BLaER1 treated with 17β-estradiol and CSF1 and Interleukin-3, amounts not matched to agents 10 nM and 100 nM (cell line): ENCODE results near the gene EPHA5.
A peak's percentile ranks its signal among the peaks of the same experiment; 100 is the strongest.

Source experiments
- H3K27ac ChIP-seq, 11 experiments: shearing (Covaris generic); formaldehyde crosslinking; 2 replicates each; pipeline ENCODE4 v1.8.1; 2022
- H3K27me3 ChIP-seq, 11 experiments: shearing (Covaris generic); formaldehyde crosslinking; 2 replicates each; pipeline ENCODE4 v1.8.1; 2022
- H3K36me3 ChIP-seq, 11 experiments: shearing (Covaris generic); formaldehyde crosslinking; 2 replicates each; pipeline ENCODE4 v1.8.1; 2022
- H3K4me1 ChIP-seq, 10 experiments: shearing (Covaris generic); formaldehyde crosslinking; 2 replicates each; pipeline ENCODE4 v1.8.1; 2022
- H3K4me2 ChIP-seq, 11 experiments: shearing (Covaris generic); formaldehyde crosslinking; 2 replicates each; pipeline ENCODE4 v1.8.1; 2022
- H3K4me3 ChIP-seq, 10 experiments: shearing (Covaris generic); formaldehyde crosslinking; 2 replicates each; pipeline ENCODE4 v1.8.1; 2022
- H3K9ac ChIP-seq, 11 experiments: shearing (Covaris generic); formaldehyde crosslinking; 2 replicates each; pipeline ENCODE4 v1.8.1; 2022
- H3K9me3 ChIP-seq, 11 experiments: shearing (Covaris generic); formaldehyde crosslinking; replicated peaks in 1 of 11; 2 replicates each; pipeline ENCODE4 v1.8.1; 2022
- H4K20me1 ChIP-seq, 11 experiments: shearing (Covaris generic); formaldehyde crosslinking; 2 replicates each; pipeline ENCODE4 v1.8.1; 2022
- Cebpa-rat ChIP-seq, 11 experiments: shearing (Covaris generic); IDR thresholded peaks; 2 replicates each; pipeline ENCODE4 v1.8.1; 2022

EPHA5 gene

GRCh38 chr4:65670331-65671031 is at the start of gene EPHA5:
Gene EPHA5 (minus strand): TSS chr4:65670489. CDS start chr4:65669742, 747 bp downstream.
- H3K4me1 ChIP-seq, result no peaks in the 10 kb centered on the region
- H3K9ac ChIP-seq, result no peak within 1 kb of the TSS
- H3K4me2 ChIP-seq, result no peak within 1 kb of the TSS
- no peak within 1 kb of the TSS for H3K4me3 ChIP-seq
- TF ChIP-seq Cebpa-rat (IDR thresholded peaks at IDR 0.05), result no peak
- no peaks in the 10 kb centered on the region for H4K20me1 ChIP-seq
- peaks cover 14 to 28% (median 26%) of the 10 kb centered on the region in 11 experiments for H3K9me3 ChIP-seq
- no peaks in the 10 kb centered on the region for H3K36me3 ChIP-seq
- no peaks in the 10 kb centered on the region for H3K27me3 ChIP-seq
- H3K27ac ChIP-seq, result no peak within 1 kb of the TSS

GRCh38 chr4:65719635-65720034 is 49.3 kb upstream of the EPHA5 start:
- no peaks in the 10 kb centered on the region for H3K36me3 ChIP-seq
- no peak for TF ChIP-seq Cebpa-rat (IDR thresholded peaks at IDR 0.05)
- H3K9ac ChIP-seq, result no peak overlapping the region
- H3K4me1 ChIP-seq, result no peaks in the 10 kb centered on the region
- H4K20me1 ChIP-seq, result no peaks in the 10 kb centered on the region
- no peaks in the 10 kb centered on the region for H3K27me3 ChIP-seq
- no peaks in the 10 kb centered on the region for H3K9me3 ChIP-seq
- no peak overlapping the region for H3K4me2 ChIP-seq
- no peak overlapping the region for H3K27ac ChIP-seq
- no peak overlapping the region for H3K4me3 ChIP-seq

GRCh38 chr4:65698631-65699030 is 28.3 kb upstream of the EPHA5 start:
- Histone ChIP-seq H3K9me3 (no peaks in the 10 kb centered on the region), H3K27ac (no peak overlapping the region), H3K27me3 (no peaks in the 10 kb centered on the region), H3K4me2 (peak overlapping the region in 1 of 11 experiments; percentile 28; a peak in 2 of 22 replicates), H3K4me1 (no peaks in the 10 kb centered on the region), H3K36me3 (no peaks in the 10 kb centered on the region), H3K9ac (no peak overlapping the region), H3K4me3 (no peak overlapping the region), H4K20me1 (no peaks in the 10 kb centered on the region)
- no peak for TF ChIP-seq Cebpa-rat (IDR thresholded peaks at IDR 0.05)

GRCh38 chr4:65696436-65696835 is 26.1 kb upstream of the EPHA5 start:
- Histone ChIP-seq H3K9ac (no peak overlapping the region), H3K27ac (no peak overlapping the region), H3K36me3 (no peaks in the 10 kb centered on the region), H4K20me1 (no peaks in the 10 kb centered on the region), H3K4me2 (no peak overlapping the region), H3K4me3 (no peak overlapping the region), H3K9me3 (no peaks in the 10 kb centered on the region), H3K27me3 (no peaks in the 10 kb centered on the region), H3K4me1 (no peaks in the 10 kb centered on the region)
- TF ChIP-seq Cebpa-rat (IDR thresholded peaks at IDR 0.05), result no peak

- H3K4me1 ChIP-seq, result no peaks in the 10 kb centered on the region
- H3K9me3 ChIP-seq, result peaks cover 14 to 28% (median 26%) of the 10 kb centered on the region in 11 experiments
- TF ChIP-seq Cebpa-rat (IDR thresholded peaks at IDR 0.05), result no peak
- no peaks in the 10 kb centered on the region for H4K20me1 ChIP-seq
- no peaks in the 10 kb centered on the region for H3K36me3 ChIP-seq
- H3K27me3 ChIP-seq, result no peaks in the 10 kb centered on the region
- H3K4me3 ChIP-seq, result no peak overlapping the region
- H3K9ac ChIP-seq, result no peak overlapping the region
- no peak overlapping the region for H3K27ac ChIP-seq
- no peak overlapping the region for H3K4me2 ChIP-seq
Measured at GRCh38 chr4:65671372-65671771, 1.1 kb upstream of the EPHA5 start.

- Histone ChIP-seq H3K9me3 (peaks cover 14 to 28% (median 26%) of the 10 kb centered on the region in 11 experiments), H3K27ac (no peak overlapping the region), H3K4me1 (no peaks in the 10 kb centered on the region), H4K20me1 (no peaks in the 10 kb centered on the region), H3K36me3 (no peaks in the 10 kb centered on the region), H3K27me3 (no peaks in the 10 kb centered on the region), H3K4me3 (no peak overlapping the region), H3K9ac (no peak overlapping the region), H3K4me2 (no peak overlapping the region)
- no peak for TF ChIP-seq Cebpa-rat (IDR thresholded peaks at IDR 0.05)
Measured at GRCh38 chr4:65670020-65670330, 314 bp downstream of the EPHA5 start.

GRCh38 chr4:65669111-65670019 is 924 bp downstream of the EPHA5 start:
- H4K20me1 ChIP-seq, result no peaks in the 10 kb centered on the region
- no peak overlapping the region for H3K4me3 ChIP-seq
- peaks cover 14 to 28% (median 26%) of the 10 kb centered on the region in 11 experiments for H3K9me3 ChIP-seq
- H3K27ac ChIP-seq, result no peak overlapping the region
- no peaks in the 10 kb centered on the region for H3K4me1 ChIP-seq
- TF ChIP-seq Cebpa-rat (IDR thresholded peaks at IDR 0.05), result no peak
- H3K9ac ChIP-seq, result no peak overlapping the region
- H3K27me3 ChIP-seq, result no peaks in the 10 kb centered on the region
- no peaks in the 10 kb centered on the region for H3K36me3 ChIP-seq
- H3K4me2 ChIP-seq, result no peak overlapping the region

- Histone ChIP-seq H3K4me3 (no peak overlapping the region), H3K36me3 (no peaks in the 10 kb centered on the region)
Measured at GRCh38 chr4:65668201-65669089, 1.8 kb downstream of the EPHA5 start.

GRCh38 chr4:65667506-65668041 is 2.7 kb downstream of the EPHA5 start:
- H3K9ac ChIP-seq, result no peak overlapping the region
- H3K9me3 ChIP-seq, result peaks cover 14 to 28% (median 26%) of the 10 kb centered on the region in 11 experiments
- H3K27me3 ChIP-seq, result no peaks in the 10 kb centered on the region
- H3K4me2 ChIP-seq, result no peak overlapping the region
- no peak for TF ChIP-seq Cebpa-rat (IDR thresholded peaks at IDR 0.05)
- no peaks in the 10 kb centered on the region for H3K36me3 ChIP-seq
- no peaks in the 10 kb centered on the region for H4K20me1 ChIP-seq
- no peaks in the 10 kb centered on the region for H3K4me1 ChIP-seq
- no peak overlapping the region for H3K4me3 ChIP-seq
- H3K27ac ChIP-seq, result no peak overlapping the region

More at GRCh38 chr4:65668201-65669089, 1.8 kb downstream of the EPHA5 start:
- Histone ChIP-seq H3K4me2 (no peak overlapping the region), H3K4me1 (no peaks in the 10 kb centered on the region), H3K27ac (no peak overlapping the region), H4K20me1 (no peaks in the 10 kb centered on the region), H3K9me3 (peaks cover 14 to 28% (median 26%) of the 10 kb centered on the region in 11 experiments), H3K9ac (no peak overlapping the region), H3K27me3 (no peaks in the 10 kb centered on the region)
- TF ChIP-seq Cebpa-rat (IDR thresholded peaks at IDR 0.05), result no peak
